IPS-18a (cell line): ENCODE measurements around the gene FHIP1B.
"Not testable (repeated sequence)": the region's sequence is repeated elsewhere in the genome, so short reads cannot be mapped to it uniquely, and the experiment has no call there.

Experiments used
- H3K27ac ChIP-seq: one replicate; pipeline ENCODE4 v1.5.1; 2013; ENCODE audit warnings: low read length
- H3K27me3 ChIP-seq: one replicate; pipeline ENCODE4 v1.6.1; 2013; ENCODE audit warnings: mild to moderate bottlenecking, low read length; ENCODE audit not compliant: control insufficient read depth, insufficient read depth
- H3K36me3 ChIP-seq: one replicate; pipeline ENCODE4 v1.6.1; 2013; ENCODE audit warnings: low read depth, low read length; ENCODE audit not compliant: control insufficient read depth
- H3K4me1 ChIP-seq: one replicate; pipeline ENCODE4 v1.6.1; 2013; ENCODE audit warnings: low read depth, low read length; ENCODE audit not compliant: control insufficient read depth
- H3K4me3 ChIP-seq: one replicate; pipeline ENCODE4 v1.5.1; 2013; ENCODE audit warnings: low read length
- H3K9ac ChIP-seq: one replicate; pipeline ENCODE4 v1.6.1; 2013; ENCODE audit warnings: mild to moderate bottlenecking, low read length, moderate library complexity
- H3K9me3 ChIP-seq: one replicate; pipeline ENCODE4 v1.6.1; 2013; ENCODE audit warnings: low read depth, low read length; ENCODE audit not compliant: control insufficient read depth

The FHIP1B gene

GRCh38 chr11:6258141-6258540, 23.7 kb upstream of the FHIP1B start:
- H3K4me3 ChIP-seq, result peak overlapping the region; percentile 72
- no peaks in the 10 kb centered on the region for H3K36me3 ChIP-seq
- peaks cover 55% of the 10 kb centered on the region for H3K27me3 ChIP-seq
- H3K4me1 ChIP-seq, result peaks cover 12% of the 10 kb centered on the region
- H3K9me3 ChIP-seq, result no peaks in the 10 kb centered on the region
- no peak overlapping the region for H3K9ac ChIP-seq
- no peak overlapping the region for H3K27ac ChIP-seq

GRCh38 chr11:6253197-6253596, 18.8 kb upstream of the FHIP1B start:
- Histone ChIP-seq H3K9me3 (no peaks in the 10 kb centered on the region), H3K4me3 (no peak overlapping the region)

GRCh38 chr11:6251990-6252473, 17.6 kb upstream of the FHIP1B start:
- no peak overlapping the region for H3K4me3 ChIP-seq
- H3K27ac ChIP-seq, result no peak overlapping the region
- peaks cover 7% of the 10 kb centered on the region for H3K4me1 ChIP-seq
- H3K36me3 ChIP-seq, result no peaks in the 10 kb centered on the region
- H3K9me3 ChIP-seq, result no peaks in the 10 kb centered on the region
- no peak overlapping the region for H3K9ac ChIP-seq
- peaks cover 10% of the 10 kb centered on the region for H3K27me3 ChIP-seq

More at GRCh38 chr11:6253197-6253596, 18.8 kb upstream of the FHIP1B start:
- peaks cover 22% of the 10 kb centered on the region for H3K27me3 ChIP-seq
- H3K36me3 ChIP-seq, result no peaks in the 10 kb centered on the region
- no peak overlapping the region for H3K9ac ChIP-seq
- H3K27ac ChIP-seq, result no peak overlapping the region
- H3K4me1 ChIP-seq, result peaks cover 7% of the 10 kb centered on the region

- Histone ChIP-seq H3K9ac (no peak overlapping the region), H3K9me3 (no peaks in the 10 kb centered on the region), H3K27me3 (peaks cover 7% of the 10 kb centered on the region), H3K4me1 (peaks cover 7% of the 10 kb centered on the region), H3K36me3 (no peaks in the 10 kb centered on the region), H3K4me3 (no peak overlapping the region), H3K27ac (no peak overlapping the region)
Measured at GRCh38 chr11:6251120-6251733, 16.8 kb upstream of the FHIP1B start.

- Histone ChIP-seq H3K4me3 (no peak overlapping the region), H3K36me3 (no peaks in the 10 kb centered on the region)
Measured at GRCh38 chr11:6249770-6250555, 15.5 kb upstream of the FHIP1B start.

GRCh38 chr11:6248897-6249296, 14.5 kb upstream of the FHIP1B start:
- not testable (repeated sequence) for H3K27ac ChIP-seq, H3K9ac ChIP-seq, H3K4me1 ChIP-seq, H3K4me3 ChIP-seq, H3K36me3 ChIP-seq, H3K27me3 ChIP-seq, H3K9me3 ChIP-seq

More at GRCh38 chr11:6249770-6250555, 15.5 kb upstream of the FHIP1B start:
- H3K27me3 ChIP-seq, result no peaks in the 10 kb centered on the region
- H3K9me3 ChIP-seq, result no peaks in the 10 kb centered on the region
- no peak overlapping the region for H3K9ac ChIP-seq
- peaks cover 7% of the 10 kb centered on the region for H3K4me1 ChIP-seq
- H3K27ac ChIP-seq, result no peak overlapping the region

- Histone ChIP-seq H3K4me1 (peaks cover 7% of the 10 kb centered on the region), H3K9ac (no peak overlapping the region), H3K27ac (no peak overlapping the region), H3K4me3 (no peak overlapping the region), H3K9me3 (no peaks in the 10 kb centered on the region), H3K27me3 (no peaks in the 10 kb centered on the region), H3K36me3 (no peaks in the 10 kb centered on the region)
Measured at GRCh38 chr11:6248248-6248647, 13.8 kb upstream of the FHIP1B start.

- H3K36me3 ChIP-seq, result no peaks in the 10 kb centered on the region
- H3K9ac ChIP-seq, result no peak overlapping the region
- H3K27ac ChIP-seq, result no peak overlapping the region
- no peaks in the 10 kb centered on the region for H3K4me1 ChIP-seq
- no peaks in the 10 kb centered on the region for H3K9me3 ChIP-seq
- H3K27me3 ChIP-seq, result no peaks in the 10 kb centered on the region
- H3K4me3 ChIP-seq, result no peak overlapping the region
Measured at GRCh38 chr11:6245536-6245935, 11.1 kb upstream of the FHIP1B start.

- H3K9me3 ChIP-seq, result no peaks in the 10 kb centered on the region
- no peak overlapping the region for H3K4me3 ChIP-seq
- H3K27ac ChIP-seq, result no peak overlapping the region
- no peaks in the 10 kb centered on the region for H3K36me3 ChIP-seq
- no peaks in the 10 kb centered on the region for H3K27me3 ChIP-seq
- no peak overlapping the region for H3K9ac ChIP-seq
- H3K4me1 ChIP-seq, result no peaks in the 10 kb centered on the region
Measured at GRCh38 chr11:6241316-6241715, 6.9 kb upstream of the FHIP1B start.

GRCh38 chr11:6240781-6241180, 6.3 kb upstream of the FHIP1B start:
- no peak overlapping the region for H3K4me3 ChIP-seq
- H3K4me1 ChIP-seq, result no peaks in the 10 kb centered on the region
- no peaks in the 10 kb centered on the region for H3K36me3 ChIP-seq
- H3K27ac ChIP-seq, result no peak overlapping the region
- no peak overlapping the region for H3K9ac ChIP-seq
- no peaks in the 10 kb centered on the region for H3K9me3 ChIP-seq
- no peaks in the 10 kb centered on the region for H3K27me3 ChIP-seq

GRCh38 chr11:6240139-6240538, 5.7 kb upstream of the FHIP1B start:
- Histone ChIP-seq H3K4me1 (no peaks in the 10 kb centered on the region), H3K9ac (no peak overlapping the region), H3K27me3 (no peaks in the 10 kb centered on the region), H3K9me3 (no peaks in the 10 kb centered on the region), H3K27ac (no peak overlapping the region), H3K4me3 (no peak overlapping the region), H3K36me3 (no peaks in the 10 kb centered on the region)

GRCh38 chr11:6238902-6239301, 4.5 kb upstream of the FHIP1B start, which contains the start of gene CNGA4:
TSS of gene CNGA4 (plus strand) at chr11:6239089. CDS start at chr11:6239207, 118 bp downstream.
- Histone ChIP-seq H3K4me1 (no peaks in the 10 kb centered on the region), H3K36me3 (no peaks in the 10 kb centered on the region), H3K9me3 (no peaks in the 10 kb centered on the region), H3K27ac (no peak within 1 kb of the TSS), H3K27me3 (no peaks in the 10 kb centered on the region), H3K9ac (no peak within 1 kb of the TSS), H3K4me3 (no peak within 1 kb of the TSS)
